HL-60/S4 treated with phorbol 12-myristate 13-acetate at 8.2 ng/mL for 4 days and 3 days (cell line): ENCODE results near the gene TMC1.
"Not testable (repeated sequence)": the region's sequence is repeated elsewhere in the genome, so short reads cannot be mapped to it uniquely, and the experiment has no call there.

Source experiments
- in situ Hi-C: fragments of 300-500 bp; cut with MboI; formaldehyde crosslinking; loops from 2 replicates; pipeline ENCODE4 v1.15.0; 2022; ENCODE audit warnings: low sequenced_read_pairs

The TMC1 gene

DNA sequence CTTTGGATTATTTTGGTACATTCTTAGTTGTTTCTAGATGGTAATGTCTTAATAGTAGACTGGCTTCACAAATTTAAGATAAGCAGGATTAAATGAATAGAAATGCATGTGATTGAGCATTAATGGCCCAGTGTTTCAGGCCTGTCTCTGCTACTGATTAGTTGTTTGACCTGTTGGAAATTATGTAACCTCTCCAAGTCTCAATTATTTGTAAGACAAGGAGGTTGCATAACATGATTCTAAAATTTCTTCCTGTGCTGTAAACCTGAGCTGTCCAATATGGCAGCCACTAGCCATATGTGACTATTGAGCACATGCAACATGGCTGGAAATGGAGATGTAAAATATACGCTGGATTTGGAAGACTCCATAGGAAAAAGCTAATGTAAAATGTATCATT is 333.9 kb downstream of the TMC1 start:
- in situ Hi-C loops = no loop called here

DNA sequence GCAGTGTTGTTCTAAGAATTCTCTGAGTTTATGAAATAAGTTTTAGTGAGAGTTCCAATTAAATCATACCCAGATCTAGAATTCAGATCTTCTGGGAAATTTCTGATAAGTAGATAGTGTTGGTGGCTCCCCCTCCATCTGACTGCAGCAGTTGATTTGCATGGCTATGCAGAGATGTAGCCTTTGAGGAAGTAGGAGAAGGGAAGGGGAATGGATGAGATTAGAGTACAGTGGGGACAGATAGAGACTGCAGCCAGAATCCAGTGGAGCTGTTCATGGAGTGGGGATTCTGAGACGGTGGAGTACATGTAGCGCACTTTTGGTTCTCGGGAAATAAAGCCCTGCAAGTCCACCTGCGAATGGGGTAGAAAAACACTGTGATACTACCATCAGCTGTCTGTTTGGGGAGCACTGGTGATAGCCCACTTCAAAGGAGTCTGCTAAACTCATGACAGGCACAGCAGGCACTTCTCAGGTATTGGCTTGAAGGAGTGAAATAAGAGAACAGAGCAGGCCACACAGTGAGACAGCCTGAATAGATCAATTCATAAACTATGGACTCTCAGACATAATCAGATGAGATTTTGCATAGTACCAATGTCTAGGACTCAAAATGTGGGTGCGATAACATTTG is 334.6 kb downstream of the TMC1 start:
- in situ Hi-C loops = no loop called here

- in situ Hi-C loops = no loop called here
Measured at GRCh38 chr9:72856972-72857623, 335.7 kb downstream of the TMC1 start.

- in situ Hi-C loops = no loop called here
Measured at GRCh38 chr9:72857624-72857996, 336.2 kb downstream of the TMC1 start.

GRCh38 chr9:72858089-72858912 is 336.9 kb downstream of the TMC1 start:
- in situ Hi-C loops = no loop called here

DNA sequence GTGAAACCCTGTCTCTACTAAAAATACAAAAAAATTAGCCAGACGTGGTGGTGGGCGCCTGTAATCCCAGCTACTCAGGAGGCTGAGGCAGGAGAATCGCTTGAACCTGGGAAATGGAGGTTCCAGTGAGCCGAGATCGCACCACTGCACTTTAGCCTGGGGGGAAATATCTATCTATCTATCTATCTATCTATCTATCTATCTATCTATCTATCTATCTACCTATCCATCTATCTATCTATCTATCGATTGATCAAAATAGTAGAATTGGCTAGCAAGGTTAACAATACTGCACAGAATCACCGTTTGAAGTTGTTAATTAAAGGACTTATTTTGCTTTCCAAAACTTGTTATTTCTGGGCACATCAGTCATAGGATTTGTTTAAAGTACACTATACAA is 341.4 kb downstream of the TMC1 start:
- in situ Hi-C loops = not testable (repeated sequence)

DNA sequence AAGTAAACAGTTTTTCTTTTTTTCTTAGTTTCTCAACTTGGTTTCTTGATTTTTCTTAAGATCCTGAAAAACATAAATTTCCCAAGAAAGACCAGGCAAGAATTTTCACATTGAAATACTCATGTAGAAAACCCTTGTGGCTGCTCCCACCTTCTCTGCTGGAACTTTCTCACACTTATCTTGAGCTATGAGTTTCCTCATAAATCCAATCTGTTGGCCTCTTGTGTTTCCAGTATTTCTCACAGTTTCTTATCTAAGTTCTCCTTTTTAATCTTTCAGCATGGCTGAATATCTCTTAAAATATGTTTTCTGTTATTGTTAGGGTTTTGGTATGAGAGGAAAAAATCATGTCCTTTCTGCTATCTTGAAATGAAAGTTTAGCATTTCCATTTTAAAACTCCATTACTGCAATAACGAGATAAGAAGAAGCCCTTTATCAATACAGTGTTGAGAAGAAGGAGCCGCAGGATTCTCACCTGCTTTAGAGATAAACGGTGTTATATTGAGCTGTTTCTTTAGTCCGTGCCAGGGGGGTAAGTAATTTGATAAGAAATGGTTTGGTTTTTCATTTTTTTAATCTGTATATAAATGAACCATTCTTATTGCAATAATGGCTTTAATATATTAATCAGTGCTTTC is 342.2 kb downstream of the TMC1 start:
- in situ Hi-C loops = no loop called here

- in situ Hi-C loops = no loop called here
Measured at GRCh38 chr9:72864327-72864726, 342.9 kb downstream of the TMC1 start.

- in situ Hi-C loops = no loop called here
Measured at GRCh38 chr9:72871685-72872084, 350.3 kb downstream of the TMC1 start.

GRCh38 chr9:72872718-72873117 is 351.3 kb downstream of the TMC1 start:
- in situ Hi-C loops = no loop called here

GRCh38 chr9:72873456-72873855 is 352.0 kb downstream of the TMC1 start:
- in situ Hi-C loops = no loop called here

DNA sequence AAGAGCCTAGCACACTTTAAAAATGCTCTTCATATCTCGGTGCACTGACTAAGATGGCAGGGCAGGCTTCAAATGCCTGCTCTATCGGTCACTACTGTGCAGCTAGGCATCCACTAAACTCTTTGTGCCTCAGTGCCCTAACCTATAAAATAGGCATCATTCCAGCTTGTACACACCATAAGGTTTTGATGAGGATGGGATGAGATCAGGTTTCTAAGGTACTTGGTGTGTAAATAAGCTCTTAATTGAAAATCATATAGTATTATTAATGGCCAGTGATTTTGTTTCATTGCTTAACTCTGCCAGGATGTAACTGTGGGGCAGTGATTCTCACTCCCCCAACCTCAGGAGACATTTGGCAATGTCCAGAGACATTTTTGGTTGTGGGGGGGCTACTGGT is 352.9 kb downstream of the TMC1 start:
- in situ Hi-C loops = no loop called here

DNA sequence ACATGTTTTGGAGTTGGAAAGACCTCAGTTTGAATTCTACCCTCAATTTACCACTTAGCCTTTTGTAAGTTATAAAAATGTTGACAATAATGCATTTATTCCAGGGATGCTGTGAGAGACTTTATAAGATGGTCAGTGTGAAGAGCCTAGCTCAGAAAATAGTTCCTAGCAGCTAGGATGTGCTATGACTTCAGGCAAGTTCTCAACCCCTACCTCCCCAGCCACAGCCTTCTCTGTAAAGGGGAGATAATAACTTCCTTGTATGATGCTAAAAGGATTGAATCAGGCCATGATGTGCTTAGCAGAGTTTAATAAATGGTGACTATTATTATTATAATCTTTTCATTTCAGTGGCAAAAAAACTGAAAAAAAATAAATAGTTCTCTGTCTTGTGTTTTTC is 353.8 kb downstream of the TMC1 start:
- in situ Hi-C loops = no loop called here

- in situ Hi-C loops = no loop called here
Measured at GRCh38 chr9:72880821-72881220, 359.4 kb downstream of the TMC1 start.

DNA sequence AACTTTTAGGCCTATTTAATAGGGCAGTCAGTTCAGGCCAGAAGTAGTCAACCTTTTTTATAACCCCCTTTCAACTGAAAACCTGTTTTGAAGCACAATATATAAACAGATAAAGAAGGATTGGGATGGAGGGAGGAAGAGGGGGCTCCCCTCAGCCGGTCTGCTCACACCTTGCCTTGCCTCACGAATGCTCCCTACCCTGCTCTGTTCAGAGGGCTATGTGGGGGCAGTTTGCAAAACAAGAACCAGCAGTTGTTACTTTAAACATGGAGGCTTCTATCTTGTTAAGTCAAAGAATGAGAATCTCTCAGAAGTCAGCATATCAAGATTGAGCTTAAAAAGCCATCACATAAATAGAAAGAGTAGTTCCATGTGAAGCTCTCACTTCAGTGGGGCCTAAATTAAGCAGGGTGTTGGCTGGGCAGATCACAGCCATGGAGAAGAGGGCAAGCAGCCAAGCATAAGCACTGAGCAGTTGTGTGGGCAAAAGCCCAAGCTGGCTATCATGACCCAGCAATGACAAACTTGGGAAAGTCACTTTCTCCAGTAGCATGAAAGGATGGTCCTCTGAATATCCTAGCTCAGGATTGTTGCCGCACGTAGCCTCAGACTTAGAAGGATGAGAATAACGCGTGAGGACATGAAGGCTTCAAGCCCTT is 360.8 kb downstream of the TMC1 start:
- in situ Hi-C loops = no loop called here

GRCh38 chr9:72883875-72884274 is 362.5 kb downstream of the TMC1 start:
- in situ Hi-C loops = no loop called here

DNA sequence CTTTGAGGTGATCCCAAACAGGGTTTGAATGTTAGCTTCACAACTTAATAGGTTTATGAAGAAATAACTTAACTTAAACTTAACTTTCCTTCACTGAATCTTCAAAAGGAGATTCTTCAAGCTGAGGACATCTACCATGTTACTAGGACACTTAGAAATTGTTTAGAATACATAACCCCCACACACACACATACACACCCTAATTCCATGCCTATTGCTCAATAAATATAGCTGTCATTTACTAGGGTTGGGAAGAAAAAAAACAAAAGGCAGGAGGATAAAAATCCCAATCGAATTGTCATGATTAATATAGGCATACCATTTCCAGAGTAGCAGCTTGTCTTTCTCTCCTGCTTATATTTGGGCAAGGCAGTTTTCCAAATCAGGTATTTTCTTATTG is 363.1 kb downstream of the TMC1 start:
- in situ Hi-C loops = no loop called here
